Mesenchymal stem cell (in vitro differentiated cells and primary cell): Measurements from ENCODE around the gene ZNF236.

Experiments
- DNase-seq: peaks from one replicate; pipeline ENCODE4 v3.0.0-alpha.2; 2013
- H2AFZ ChIP-seq: one replicate; pipeline ENCODE4 v1.6.1; 2013; ENCODE audit warnings: low read depth, mild to moderate bottlenecking, control low read depth, inconsistent platforms, low read length, moderate library complexity
- H2AK5ac ChIP-seq: 2 replicates; pipeline ENCODE4 v1.6.1; 2013; ENCODE audit warnings: low read length, moderate library complexity, mild to moderate bottlenecking, inconsistent platforms; ENCODE audit not compliant: severe bottlenecking
- H2BK120ac ChIP-seq: one replicate; pipeline ENCODE4 v1.6.1; 2013; ENCODE audit warnings: low read depth, mild to moderate bottlenecking, inconsistent platforms, low read length, moderate library complexity
- H2BK12ac ChIP-seq, 2 experiments: one replicate each; pipeline ENCODE4 v1.6.1; 2013; ENCODE audit warnings: inconsistent platforms in 2 of 2, low read length in 2 of 2, mild to moderate bottlenecking in 2 of 2, moderate library complexity in 2 of 2, control low read depth in 1 of 2
- H2BK15ac ChIP-seq: one replicate; pipeline ENCODE4 v1.6.1; 2013; ENCODE audit warnings: mild to moderate bottlenecking, low read depth, inconsistent platforms; ENCODE audit not compliant: poor library complexity, severe bottlenecking
- H2BK5ac ChIP-seq: 2 replicates; pipeline ENCODE4 v1.6.1; 2013; ENCODE audit warnings: low read depth, mild to moderate bottlenecking, low read length, control low read depth, inconsistent platforms; ENCODE audit not compliant: poor library complexity, severe bottlenecking
- H3K14ac ChIP-seq, 2 experiments: one replicate each; pipeline ENCODE4 v1.6.1; 2013; ENCODE audit warnings: inconsistent platforms in 2 of 2, low read length in 2 of 2, control low read depth in 1 of 2, mild to moderate bottlenecking in 1 of 2, moderate library complexity in 1 of 2
- H3K18ac ChIP-seq, 2 experiments: one replicate each; pipeline ENCODE4 v1.6.1; 2013; ENCODE audit warnings: inconsistent platforms in 2 of 2, low read length in 2 of 2, control low read depth in 1 of 2, low read depth in 1 of 2, mild to moderate bottlenecking in 1 of 2
- H3K23ac ChIP-seq, 2 experiments: one replicate each; pipeline ENCODE4 v1.6.1; 2013; ENCODE audit warnings: inconsistent platforms in 2 of 2, low read length in 2 of 2, mild to moderate bottlenecking in 2 of 2, moderate library complexity in 2 of 2, control low read depth in 1 of 2
- H3K27ac ChIP-seq: 2 replicates; pipeline ENCODE4 v1.5.1; 2013; ENCODE audit warnings: mild to moderate bottlenecking, moderate library complexity, low read length, control low read depth, inconsistent platforms; ENCODE audit not compliant: poor library complexity, severe bottlenecking
- H3K27me3 ChIP-seq, 2 experiments: 2 replicates each; pipeline versions ENCODE4 v1.6.1 to v1.7.0; 2013; ENCODE audit warnings: low read length in 2 of 2, mild to moderate bottlenecking in 2 of 2, moderate library complexity in 2 of 2, control low read depth in 1 of 2, inconsistent platforms in 1 of 2; ENCODE audit not compliant: control insufficient read depth in 1 of 2, insufficient read depth in 1 of 2
- H3K36me3 ChIP-seq, 2 experiments: 2 replicates each; pipeline versions ENCODE4 v1.6.1 to v1.7.0; 2013; ENCODE audit warnings: low read length in 2 of 2, control low read depth in 1 of 2, inconsistent platforms in 1 of 2, low read depth in 1 of 2, mild to moderate bottlenecking in 1 of 2; ENCODE audit not compliant: insufficient read depth in 2 of 2, control insufficient read depth in 1 of 2
- H3K4ac ChIP-seq, 2 experiments: one replicate each; pipeline ENCODE4 v1.6.1; 2013; ENCODE audit warnings: inconsistent platforms in 2 of 2, low read length in 2 of 2, mild to moderate bottlenecking in 2 of 2, moderate library complexity in 2 of 2, control low read depth in 1 of 2, low read depth in 1 of 2
- H3K4me1 ChIP-seq: 2 replicates; pipeline ENCODE4 v1.6.1; 2013; ENCODE audit warnings: low read depth, low read length, control low read depth; ENCODE audit not compliant: control insufficient read depth, insufficient read depth
- H3K4me2 ChIP-seq: 2 replicates; pipeline ENCODE4 v1.6.1; 2013; ENCODE audit warnings: low read length, mild to moderate bottlenecking, inconsistent platforms; ENCODE audit not compliant: poor library complexity, severe bottlenecking
- H3K4me3 ChIP-seq, 2 experiments: 2 replicates each; pipeline versions ENCODE4 v1.5.1 to v1.7.0; 2013; ENCODE audit warnings: low read length in 2 of 2, mild to moderate bottlenecking in 2 of 2, control low read depth in 1 of 2, low read depth in 1 of 2; ENCODE audit not compliant: insufficient read depth in 1 of 2
- H3K79me1 ChIP-seq: replicated peaks from 2 replicates; pipeline ENCODE4 v1.6.1; 2013; ENCODE audit warnings: mild to moderate bottlenecking, control low read depth, low read length, inconsistent platforms; ENCODE audit not compliant: poor library complexity, severe bottlenecking
- H3K9ac ChIP-seq: 2 replicates; pipeline ENCODE4 v1.7.0; 2013; ENCODE audit warnings: mild to moderate bottlenecking, low read length, moderate library complexity
- H3K9me3 ChIP-seq: 2 replicates; pipeline ENCODE4 v1.7.0; 2013; ENCODE audit warnings: mild to moderate bottlenecking, low read length; ENCODE audit not compliant: control insufficient read depth
- H4K8ac ChIP-seq: one replicate; pipeline ENCODE4 v1.6.1; 2013; ENCODE audit warnings: inconsistent platforms, mild to moderate bottlenecking, low read length, moderate library complexity
- H4K91ac ChIP-seq: one replicate; pipeline ENCODE4 v1.6.1; 2013; ENCODE audit warnings: mild to moderate bottlenecking, low read length, inconsistent platforms
- WGBS: methylation state at CpG from one replicate; pipeline ENCODE4 v1.1.7; 2013; ENCODE audit warnings: mixed read lengths; 5-methylcytosine and 5-hydroxymethylcytosine counted together

Gene ZNF236

GRCh38 chr18:76886112-76886511 lies 63.8 kb downstream of the ZNF236 start:
- Histone ChIP-seq H3K9ac (no peak overlapping the region), H2BK5ac (no peak overlapping the region), H3K4me3 (no peak overlapping the region), H3K4me2 (no peak overlapping the region), H3K4me1 (peaks cover 6% of the 10 kb centered on the region), H3K14ac (no peak overlapping the region), H3K79me1 (peaks cover 26% of the 10 kb centered on the region), H2BK12ac (no peak overlapping the region), H3K18ac (no peak overlapping the region), H3K36me3 (peaks cover 40 to 72% of the 10 kb centered on the region in 2 experiments), H2BK120ac (no peak overlapping the region), H2AFZ (no peak overlapping the region), H3K23ac (no peak overlapping the region), H3K9me3 (no peaks in the 10 kb centered on the region), H3K27me3 (no peaks in the 10 kb centered on the region), H4K8ac (no peak overlapping the region), H2AK5ac (no peak overlapping the region), H3K4ac (no peak overlapping the region), H4K91ac (no peak overlapping the region), H3K27ac (no peak overlapping the region), H2BK15ac (no peak overlapping the region)
- WGBS = 98% methylated on average over 7 of the region's 7 CpGs
- DNase-seq = no peak

GRCh38 chr18:76889091-76889699 lies 66.8 kb downstream of the ZNF236 start:
- Histone ChIP-seq H2AFZ (no peak overlapping the region), H3K4me3 (no peak overlapping the region), H3K4me2 (no peak overlapping the region), H3K27ac (no peak overlapping the region), H3K9ac (no peak overlapping the region), H4K8ac (no peak overlapping the region), H3K36me3 (peaks cover 24 to 52% of the 10 kb centered on the region in 2 experiments), H3K14ac (no peak overlapping the region), H2BK120ac (no peak overlapping the region), H3K79me1 (peaks cover 24% of the 10 kb centered on the region), H2AK5ac (no peak overlapping the region), H3K4ac (no peak overlapping the region), H2BK15ac (no peak overlapping the region), H3K18ac (no peak overlapping the region), H3K4me1 (peaks cover 4% of the 10 kb centered on the region), H2BK5ac (no peak overlapping the region), H3K23ac (no peak overlapping the region), H2BK12ac (no peak overlapping the region), H3K9me3 (no peaks in the 10 kb centered on the region), H4K91ac (no peak overlapping the region), H3K27me3 (no peaks in the 10 kb centered on the region)
- WGBS = 93% methylated on average over 7 of the region's 8 CpGs
- DNase-seq = no peak

GRCh38 chr18:76892832-76893231 lies 70.5 kb downstream of the ZNF236 start:
- Histone ChIP-seq H3K4ac (no peak overlapping the region), H4K91ac (no peak overlapping the region), H3K4me1 (peaks cover 6% of the 10 kb centered on the region), H2BK120ac (no peak overlapping the region), H3K4me3 (no peak overlapping the region), H2BK12ac (no peak overlapping the region), H3K36me3 (peaks cover 42 to 63% of the 10 kb centered on the region in 2 experiments), H3K23ac (no peak overlapping the region), H3K79me1 (peaks cover 19% of the 10 kb centered on the region), H2AFZ (no peak overlapping the region), H3K18ac (no peak overlapping the region), H3K14ac (no peak overlapping the region), H2BK5ac (no peak overlapping the region), H3K4me2 (no peak overlapping the region), H4K8ac (no peak overlapping the region), H2AK5ac (no peak overlapping the region), H2BK15ac (no peak overlapping the region), H3K27me3 (no peaks in the 10 kb centered on the region), H3K27ac (no peak overlapping the region), H3K9ac (no peak overlapping the region), H3K9me3 (no peaks in the 10 kb centered on the region)
- 99% methylated on average over 5 of the region's 5 CpGs for WGBS
- DNase-seq = no peak

- H2BK120ac ChIP-seq = no peak overlapping the region
- no peak overlapping the region for H3K27ac ChIP-seq
- H2BK12ac ChIP-seq = no peak overlapping the region
- no peak overlapping the region for H3K4me2 ChIP-seq
- no peak overlapping the region for H3K4me3 ChIP-seq
- no peak overlapping the region for H2BK15ac ChIP-seq
- no peak for DNase-seq
- no peak overlapping the region for H2AK5ac ChIP-seq
- H3K18ac ChIP-seq = no peak overlapping the region
- no peak overlapping the region for H3K9ac ChIP-seq
- H3K4ac ChIP-seq = no peak overlapping the region
- no peak overlapping the region for H2AFZ ChIP-seq
- WGBS = 98% methylated on average over 37 of the region's 37 CpGs
- H4K91ac ChIP-seq = no peak overlapping the region
- H3K27me3 ChIP-seq = no peaks in the 10 kb centered on the region
- no peak overlapping the region for H2BK5ac ChIP-seq
- no peak overlapping the region for H3K14ac ChIP-seq
- peaks cover 2% of the 10 kb centered on the region for H3K4me1 ChIP-seq
- no peak overlapping the region for H3K23ac ChIP-seq
- H3K79me1 ChIP-seq = peaks cover 7% of the 10 kb centered on the region
- H3K36me3 ChIP-seq = peaks cover 32 to 67% of the 10 kb centered on the region in 2 experiments
- H4K8ac ChIP-seq = no peak overlapping the region
- no peaks in the 10 kb centered on the region for H3K9me3 ChIP-seq
Measured at GRCh38 chr18:76894566-76895346, 72.4 kb downstream of the ZNF236 start.
